Esophagus muscularis mucosa (tissue), 4 donors: Measurements from ENCODE around the gene PREX1. TPM values are rescaled to one million over a fixed set of nuclear protein-coding genes. Genes with fewer than 3 reads are reported as not detected.

Experiments
- DNase-seq: peaks from one replicate; pipeline ENCODE4 v3.0.0-alpha.2; 2017; ENCODE audit errors: extremely low spot score
- H3K27ac ChIP-seq, 4 donors: fragments of 200-600 bp; sonication (generic); replicated peaks in 1 of 4; 1 replicate in 3 of 4; 2 replicates in 1 of 4; pipeline ENCODE4 v1.5.1; 2016 to 2019; ENCODE audit warnings: mild to moderate bottlenecking in 1 of 4
- H3K27me3 ChIP-seq, 4 donors: fragments of 200-600 bp; sonication (generic); one replicate each; pipeline versions ENCODE4 v1.5.1 to v1.6.0; 2016 to 2019
- H3K36me3 ChIP-seq, 4 donors: fragments of 200-600 bp; sonication (generic); one replicate each; pipeline ENCODE4 v1.5.1; 2016 to 2019
- H3K4me1 ChIP-seq, 4 donors: fragments of 200-600 bp; sonication (generic); one replicate each; pipeline ENCODE4 v1.5.1; 2016 to 2019
- H3K4me3 ChIP-seq, 4 donors: fragments of 200-600 bp; sonication (generic); 1 replicate in 2 of 4; 2 replicates in 2 of 4; pipeline ENCODE4 v1.5.1; 2016 to 2019; ENCODE audit warnings: mild to moderate bottlenecking in 4 of 4, moderate library complexity in 1 of 4
- H3K9me3 ChIP-seq, 4 donors: fragments of 200-600 bp; sonication (generic); 1 replicate in 3 of 4; 2 replicates in 1 of 4; pipeline ENCODE4 v1.5.1; 2016 to 2019
- EP300 ChIP-seq: sonication (generic); formaldehyde crosslinking; IDR thresholded peaks from one replicate; pipeline ENCODE4 v1.6.1; 2017; ENCODE audit warnings: antibody characterized with exemption
- POLR2A ChIP-seq: fragments of 450-650 bp; IDR thresholded peaks from one replicate; pipeline ENCODE4 v1.6.1; 2017; ENCODE audit warnings: antibody characterized with exemption, moderate library complexity, mild to moderate bottlenecking, low read depth
- POLR2AphosphoS5 ChIP-seq, 2 donors: sonication (generic); formaldehyde crosslinking; IDR thresholded peaks; one replicate each; pipeline ENCODE4 v1.6.1; 2017; ENCODE audit warnings: antibody characterized with exemption in 2 of 2
- WGBS: methylation state at CpG from one replicate; pipeline ENCODE4 v1.1.5; 2018; 5-methylcytosine and 5-hydroxymethylcytosine counted together
- intact Hi-C: fragments of 100-400 bp; cut with DNase I; formaldehyde crosslinking; loops from one replicate; pipeline ENCODE4 v1.15.1; 2023
- total RNA-seq, 4 donors: library from RNA; depleted of rRNA; stranded (reverse); fragments of >200 nt; gene quantifications; one replicate each; pipeline versions ENCODE4 v1.1.0 to v1.2.1, GENCODE V29; 2016
- TF ChIP-seq, protein P1 (sequence below), 3 experiments: fragments of 200-600 bp in 2 of 3; fragments of 450-650 bp in 1 of 3; sonication (generic) in 2 of 3; IDR thresholded peaks; one replicate each; pipeline ENCODE4 v1.5.1; 2017 to 2019; ENCODE audit warnings: antibody characterized with exemption in 3 of 3, mild to moderate bottlenecking in 2 of 3, moderate library complexity in 1 of 3

Gene PREX1
- total RNA-seq, 4 donors from 2014 or later = 20.8 to 37.1 (median 24.3) TPM

- Histone ChIP-seq H3K27ac (no peak overlapping the region), H3K36me3 (peaks cover 0 to 32% (median 12%) of the 10 kb centered on the region in 4 donors), H3K9me3 (no peaks in the 10 kb centered on the region), H3K4me1 (peaks cover 12 to 15% (median 14%) of the 10 kb centered on the region in 4 donors), H3K4me3 (no peak overlapping the region), H3K27me3 (no peaks in the 10 kb centered on the region)
- TF ChIP-seq POLR2AphosphoS5 (IDR thresholded peaks at IDR 0.05) = no peak
- TF ChIP-seq, protein P1, sequence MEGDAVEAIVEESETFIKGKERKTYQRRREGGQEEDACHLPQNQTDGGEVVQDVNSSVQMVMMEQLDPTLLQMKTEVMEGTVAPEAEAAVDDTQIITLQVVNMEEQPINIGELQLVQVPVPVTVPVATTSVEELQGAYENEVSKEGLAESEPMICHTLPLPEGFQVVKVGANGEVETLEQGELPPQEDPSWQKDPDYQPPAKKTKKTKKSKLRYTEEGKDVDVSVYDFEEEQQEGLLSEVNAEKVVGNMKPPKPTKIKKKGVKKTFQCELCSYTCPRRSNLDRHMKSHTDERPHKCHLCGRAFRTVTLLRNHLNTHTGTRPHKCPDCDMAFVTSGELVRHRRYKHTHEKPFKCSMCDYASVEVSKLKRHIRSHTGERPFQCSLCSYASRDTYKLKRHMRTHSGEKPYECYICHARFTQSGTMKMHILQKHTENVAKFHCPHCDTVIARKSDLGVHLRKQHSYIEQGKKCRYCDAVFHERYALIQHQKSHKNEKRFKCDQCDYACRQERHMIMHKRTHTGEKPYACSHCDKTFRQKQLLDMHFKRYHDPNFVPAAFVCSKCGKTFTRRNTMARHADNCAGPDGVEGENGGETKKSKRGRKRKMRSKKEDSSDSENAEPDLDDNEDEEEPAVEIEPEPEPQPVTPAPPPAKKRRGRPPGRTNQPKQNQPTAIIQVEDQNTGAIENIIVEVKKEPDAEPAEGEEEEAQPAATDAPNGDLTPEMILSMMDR (IDR thresholded peaks at IDR 0.05) = no peak
- TF ChIP-seq EP300 = no peak
- TF ChIP-seq POLR2A = no peak
- no peak for DNase-seq
- intact Hi-C loops = no loop called here
- WGBS = 91% methylated on average over 8 of the region's 8 CpGs
These were observed 90.2 kb downstream of the PREX1 start for GRCh38 chr20:48737434-48738093.

DNA sequence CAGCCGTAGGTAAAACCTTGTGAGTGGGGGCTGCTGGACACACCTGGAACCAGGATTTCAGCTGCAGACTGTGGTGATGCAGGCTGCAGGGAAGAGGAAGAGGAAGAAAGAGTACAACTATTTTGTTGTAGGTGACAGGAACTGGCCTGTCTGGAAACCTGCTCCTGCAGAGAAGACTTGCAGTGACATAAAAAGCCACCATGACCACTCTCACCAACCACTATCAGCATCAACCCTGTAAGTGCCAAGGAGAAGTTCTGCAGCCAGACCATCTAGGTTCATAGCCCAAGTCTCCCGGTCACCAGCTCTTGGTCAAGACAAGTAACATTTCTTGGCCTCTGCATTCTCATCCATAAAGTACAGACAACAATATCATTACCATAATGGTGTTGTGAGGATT, 91.2 kb downstream of the PREX1 start:
- TF ChIP-seq POLR2A = no peak
- TF ChIP-seq POLR2AphosphoS5 (IDR thresholded peaks at IDR 0.05) = no peak
- TF ChIP-seq, protein P1 (IDR thresholded peaks at IDR 0.05) = no peak
- TF ChIP-seq EP300 = no peak
- Histone ChIP-seq H3K4me1 (peaks cover 12 to 25% (median 16%) of the 10 kb centered on the region in 4 donors), H3K9me3 (no peaks in the 10 kb centered on the region), H3K36me3 (peaks cover 0 to 23% (median 5%) of the 10 kb centered on the region in 4 donors), H3K4me3 (no peak overlapping the region), H3K27me3 (no peaks in the 10 kb centered on the region), H3K27ac (no peak overlapping the region)
- no peak for DNase-seq
- WGBS = 65% methylated on average over 2 of the region's 2 CpGs
- intact Hi-C loops = no loop called here

GRCh38 chr20:48736231-48736630, 91.6 kb downstream of the PREX1 start:
- intact Hi-C loops = no loop called here
- Histone ChIP-seq H3K27me3 (no peaks in the 10 kb centered on the region), H3K9me3 (no peaks in the 10 kb centered on the region), H3K4me3 (no peak overlapping the region), H3K4me1 (peaks cover 12 to 25% (median 16%) of the 10 kb centered on the region in 4 donors), H3K36me3 (peaks cover 0 to 19% (median 4%) of the 10 kb centered on the region in 4 donors), H3K27ac (no peak overlapping the region)
- no peak for DNase-seq
- TF ChIP-seq, protein P1 (IDR thresholded peaks at IDR 0.05) = no peak

- TF ChIP-seq POLR2A = no peak
- TF ChIP-seq EP300 = no peak
- TF ChIP-seq, protein P1 (IDR thresholded peaks at IDR 0.05) = no peak
- no peak for TF ChIP-seq POLR2AphosphoS5 (IDR thresholded peaks at IDR 0.05)
- intact Hi-C loops = no loop called here
- H3K36me3 ChIP-seq = peaks cover 0 to 16% (median 4%) of the 10 kb centered on the region in 4 donors
- H3K27ac ChIP-seq = no peak overlapping the region
- no peaks in the 10 kb centered on the region for H3K27me3 ChIP-seq
- DNase-seq = no peak
- H3K4me3 ChIP-seq = no peak overlapping the region
- 59% methylated on average over 5 of the region's 5 CpGs for WGBS
- no peaks in the 10 kb centered on the region for H3K9me3 ChIP-seq
- H3K4me1 ChIP-seq = peaks cover 12 to 25% (median 16%) of the 10 kb centered on the region in 4 donors
These were observed 92.7 kb downstream of the PREX1 start for GRCh38 chr20:48735112-48735511.
